HFF-Myc (cell line): ENCODE measurements around the gene NSD1.
A peak's percentile ranks its signal among the peaks of the same experiment; 100 is the strongest.

Experiments
- DNase-seq: peaks from one replicate; pipeline ENCODE4 v3.0.0-alpha.2; 2011; ENCODE audit warnings: low read depth; ENCODE audit errors: extremely low read depth
- H3K4me3 ChIP-seq: replicated peaks from 2 replicates; pipeline ENCODE4 v1.5.1; 2011; ENCODE audit warnings: low read depth, mild to moderate bottlenecking, control low read depth, low read length
- TF ChIP-seq, protein P1 (sequence below): IDR thresholded peaks from 2 replicates; pipeline ENCODE4 v1.5.1; 2012; ENCODE audit warnings: mild to moderate bottlenecking, low read depth, low read length, control low read depth; ENCODE audit errors: missing control alignments

NSD1 gene, protein sequence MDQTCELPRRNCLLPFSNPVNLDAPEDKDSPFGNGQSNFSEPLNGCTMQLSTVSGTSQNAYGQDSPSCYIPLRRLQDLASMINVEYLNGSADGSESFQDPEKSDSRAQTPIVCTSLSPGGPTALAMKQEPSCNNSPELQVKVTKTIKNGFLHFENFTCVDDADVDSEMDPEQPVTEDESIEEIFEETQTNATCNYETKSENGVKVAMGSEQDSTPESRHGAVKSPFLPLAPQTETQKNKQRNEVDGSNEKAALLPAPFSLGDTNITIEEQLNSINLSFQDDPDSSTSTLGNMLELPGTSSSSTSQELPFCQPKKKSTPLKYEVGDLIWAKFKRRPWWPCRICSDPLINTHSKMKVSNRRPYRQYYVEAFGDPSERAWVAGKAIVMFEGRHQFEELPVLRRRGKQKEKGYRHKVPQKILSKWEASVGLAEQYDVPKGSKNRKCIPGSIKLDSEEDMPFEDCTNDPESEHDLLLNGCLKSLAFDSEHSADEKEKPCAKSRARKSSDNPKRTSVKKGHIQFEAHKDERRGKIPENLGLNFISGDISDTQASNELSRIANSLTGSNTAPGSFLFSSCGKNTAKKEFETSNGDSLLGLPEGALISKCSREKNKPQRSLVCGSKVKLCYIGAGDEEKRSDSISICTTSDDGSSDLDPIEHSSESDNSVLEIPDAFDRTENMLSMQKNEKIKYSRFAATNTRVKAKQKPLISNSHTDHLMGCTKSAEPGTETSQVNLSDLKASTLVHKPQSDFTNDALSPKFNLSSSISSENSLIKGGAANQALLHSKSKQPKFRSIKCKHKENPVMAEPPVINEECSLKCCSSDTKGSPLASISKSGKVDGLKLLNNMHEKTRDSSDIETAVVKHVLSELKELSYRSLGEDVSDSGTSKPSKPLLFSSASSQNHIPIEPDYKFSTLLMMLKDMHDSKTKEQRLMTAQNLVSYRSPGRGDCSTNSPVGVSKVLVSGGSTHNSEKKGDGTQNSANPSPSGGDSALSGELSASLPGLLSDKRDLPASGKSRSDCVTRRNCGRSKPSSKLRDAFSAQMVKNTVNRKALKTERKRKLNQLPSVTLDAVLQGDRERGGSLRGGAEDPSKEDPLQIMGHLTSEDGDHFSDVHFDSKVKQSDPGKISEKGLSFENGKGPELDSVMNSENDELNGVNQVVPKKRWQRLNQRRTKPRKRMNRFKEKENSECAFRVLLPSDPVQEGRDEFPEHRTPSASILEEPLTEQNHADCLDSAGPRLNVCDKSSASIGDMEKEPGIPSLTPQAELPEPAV (N-terminal part only)

GRCh38 chr5:177133096-177133852 is at the start of gene NSD1:
TSS of gene NSD1 (plus strand) at chr5:177133773. CDS start at chr5:177135104, 1,331 bp downstream.
- peak; percentile 40 for DNase-seq
- TF ChIP-seq, protein P1, sequence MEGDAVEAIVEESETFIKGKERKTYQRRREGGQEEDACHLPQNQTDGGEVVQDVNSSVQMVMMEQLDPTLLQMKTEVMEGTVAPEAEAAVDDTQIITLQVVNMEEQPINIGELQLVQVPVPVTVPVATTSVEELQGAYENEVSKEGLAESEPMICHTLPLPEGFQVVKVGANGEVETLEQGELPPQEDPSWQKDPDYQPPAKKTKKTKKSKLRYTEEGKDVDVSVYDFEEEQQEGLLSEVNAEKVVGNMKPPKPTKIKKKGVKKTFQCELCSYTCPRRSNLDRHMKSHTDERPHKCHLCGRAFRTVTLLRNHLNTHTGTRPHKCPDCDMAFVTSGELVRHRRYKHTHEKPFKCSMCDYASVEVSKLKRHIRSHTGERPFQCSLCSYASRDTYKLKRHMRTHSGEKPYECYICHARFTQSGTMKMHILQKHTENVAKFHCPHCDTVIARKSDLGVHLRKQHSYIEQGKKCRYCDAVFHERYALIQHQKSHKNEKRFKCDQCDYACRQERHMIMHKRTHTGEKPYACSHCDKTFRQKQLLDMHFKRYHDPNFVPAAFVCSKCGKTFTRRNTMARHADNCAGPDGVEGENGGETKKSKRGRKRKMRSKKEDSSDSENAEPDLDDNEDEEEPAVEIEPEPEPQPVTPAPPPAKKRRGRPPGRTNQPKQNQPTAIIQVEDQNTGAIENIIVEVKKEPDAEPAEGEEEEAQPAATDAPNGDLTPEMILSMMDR = no peak
- peak within 1 kb of the TSS; percentile 70 for H3K4me3 ChIP-seq

DNA sequence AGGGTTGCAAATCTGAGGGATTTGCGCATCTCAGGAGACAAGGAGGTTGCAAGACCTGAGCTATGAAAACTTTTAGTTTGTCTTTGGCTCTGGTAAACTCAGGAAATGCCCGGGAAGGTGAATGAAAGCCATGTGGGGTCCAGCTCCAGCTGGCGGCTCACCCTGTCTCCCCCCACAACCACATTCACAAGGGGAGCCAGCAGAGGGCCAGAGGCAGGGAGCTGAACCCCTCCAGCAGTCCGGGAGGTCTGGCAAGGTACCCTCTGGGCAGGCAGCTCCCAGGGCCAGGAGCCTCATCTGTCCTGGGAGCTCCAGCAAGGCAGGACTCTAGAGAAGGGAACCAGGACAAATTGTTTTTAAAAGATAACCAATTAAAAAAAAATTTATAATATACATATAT is 49.4 kb upstream of the NSD1 start:
- H3K4me3 ChIP-seq = no peak overlapping the region
- no peak for DNase-seq

DNA sequence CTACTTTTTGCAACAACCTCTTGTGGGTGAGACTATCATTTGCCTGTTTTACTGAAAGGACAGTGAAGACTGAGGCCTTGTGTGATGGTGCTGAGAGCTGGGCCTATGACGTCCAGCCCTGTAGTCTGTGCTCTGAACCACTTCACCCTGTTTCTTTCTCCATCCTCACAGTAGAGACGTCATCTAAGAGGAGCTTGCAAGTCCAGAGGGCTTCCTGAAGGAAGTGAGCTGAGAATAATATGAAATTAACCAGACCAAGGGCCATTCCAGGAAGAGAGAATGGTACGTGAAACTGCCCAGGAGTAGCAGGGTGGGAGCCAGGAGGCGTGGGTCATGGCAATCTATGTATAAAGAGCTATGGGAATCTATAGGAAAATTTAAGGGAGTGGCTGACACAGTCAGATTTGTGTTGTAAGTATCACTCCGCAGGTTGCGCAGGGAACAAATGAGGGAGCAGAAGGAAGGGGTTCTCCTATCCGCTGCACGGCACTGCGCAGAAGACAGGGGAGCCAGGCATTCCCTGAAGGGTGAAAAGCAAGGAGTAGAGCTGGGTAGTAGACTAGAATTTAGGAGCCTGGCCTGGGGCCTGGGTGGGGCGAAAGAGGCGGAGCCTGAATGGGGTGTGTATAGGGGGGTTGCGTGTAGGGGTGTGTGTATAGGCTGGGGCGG is 47.5 kb upstream of the NSD1 start:
- DNase-seq = no peak
- TF ChIP-seq, protein P1 = no peak
- no peak overlapping the region for H3K4me3 ChIP-seq

More for the DNA sequence above, 49.4 kb upstream of the NSD1 start:
- TF ChIP-seq, protein P1 = no peak

DNA sequence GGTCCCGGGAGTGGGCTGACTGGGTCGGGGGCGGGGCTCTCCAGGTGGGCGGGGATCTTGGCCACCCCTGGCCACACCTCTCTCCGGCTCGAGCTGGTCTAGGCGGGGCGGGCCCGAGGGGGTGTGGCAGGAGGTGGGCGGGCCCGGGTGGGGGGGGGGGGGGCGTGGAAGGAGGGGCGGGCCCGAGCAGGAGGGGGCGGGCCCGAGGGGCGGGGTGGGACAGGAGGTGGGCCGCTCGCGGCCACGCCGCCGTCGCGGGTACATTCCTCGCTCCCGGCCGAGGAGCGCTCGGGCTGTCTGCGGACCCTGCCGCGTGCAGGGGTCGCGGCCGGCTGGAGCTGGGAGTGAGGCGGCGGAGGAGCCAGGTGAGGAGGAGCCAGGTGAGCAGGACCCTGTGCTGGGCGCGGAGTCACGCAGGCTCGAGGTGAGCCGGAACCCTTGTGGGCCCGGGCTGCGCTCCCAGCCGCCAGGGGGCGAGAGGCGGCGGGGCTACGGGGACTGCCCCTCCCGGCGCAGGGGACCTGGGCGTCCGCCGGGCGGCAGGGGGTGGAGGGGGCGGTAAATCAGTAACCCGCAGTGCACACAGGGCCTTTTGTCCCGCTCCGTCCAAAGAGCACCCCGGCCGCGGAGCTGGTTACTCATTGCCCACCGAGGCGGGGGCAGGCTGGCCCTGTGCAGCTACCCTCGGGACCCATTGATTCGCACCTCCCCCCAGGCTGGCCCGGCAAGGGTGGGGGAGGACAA is 46.7 kb upstream of the NSD1 start, which contains the start of gene FGFR4:
FGFR4 (plus strand) TSS at position 262 of the 744 bp plus-strand sequence. CDS start 2,688 bp downstream, outside the sequence.
- H3K4me3 ChIP-seq = peak within 1 kb of the TSS; percentile 41
- TF ChIP-seq, protein P1 = peak; percentile 64

GRCh38 chr5:177087398-177088005 is 46.1 kb upstream of the NSD1 start:
- H3K4me3 ChIP-seq = peak overlapping the region; percentile 41
- TF ChIP-seq, protein P1 = no peak
- no peak for DNase-seq

More for the DNA sequence above, 46.7 kb upstream of the NSD1 start, which contains the start of gene FGFR4:
- no peak for DNase-seq
